Type B pancreatic cell (in vitro differentiated cells): Measurements from ENCODE around the gene KIRREL3. TPM values are rescaled to one million over a fixed set of nuclear protein-coding genes. Genes with fewer than 3 reads are reported as not detected.

Experiments used
- DNase-seq: peaks from one replicate; pipeline ENCODE4 v3.0.0; 2021; ENCODE audit warnings: mixed read lengths; ENCODE audit not compliant: unreplicated experiment; ENCODE audit errors: extremely low spot score
- H3K27ac Mint-ChIP-seq: 2 replicates; pipeline ENCODE4 v1.8.0; 2021; ENCODE audit warnings: mild to moderate bottlenecking, mixed read lengths
- H3K27me3 Mint-ChIP-seq: 2 replicates; pipeline ENCODE4 v1.8.0; 2021; ENCODE audit warnings: mixed read lengths
- H3K36me3 Mint-ChIP-seq: 2 replicates; pipeline ENCODE4 v1.8.0; 2021; ENCODE audit warnings: mixed read lengths
- H3K4me1 Mint-ChIP-seq: one replicate; pipeline ENCODE4 v1.8.0; 2021; ENCODE audit warnings: mixed read lengths; ENCODE audit not compliant: unreplicated experiment
- H3K4me3 Mint-ChIP-seq: 2 replicates; pipeline ENCODE4 v1.8.0; 2021; ENCODE audit warnings: mild to moderate bottlenecking, mixed read lengths
- H3K9me3 Mint-ChIP-seq: 2 replicates; pipeline ENCODE4 v1.8.0; 2021; ENCODE audit warnings: mixed read lengths
- total RNA-seq: library from RNA; stranded (reverse); gene quantifications from 2 replicates; pipeline ENCODE4 v1.2.1, GENCODE V29; 2021; ENCODE audit warnings: low replicate concordance
- TF ChIP-seq, protein P1 (sequence below): fragments of 200-600 bp; sonication (generic); conservative IDR thresholded peaks from 2 replicates; pipeline ENCODE4 v1.5.0; 2021; ENCODE audit warnings: antibody characterized with exemption, mild to moderate bottlenecking

The KIRREL3 gene
- total RNA-seq, 1 donor from 2014 or later = 4.1 TPM

DNA sequence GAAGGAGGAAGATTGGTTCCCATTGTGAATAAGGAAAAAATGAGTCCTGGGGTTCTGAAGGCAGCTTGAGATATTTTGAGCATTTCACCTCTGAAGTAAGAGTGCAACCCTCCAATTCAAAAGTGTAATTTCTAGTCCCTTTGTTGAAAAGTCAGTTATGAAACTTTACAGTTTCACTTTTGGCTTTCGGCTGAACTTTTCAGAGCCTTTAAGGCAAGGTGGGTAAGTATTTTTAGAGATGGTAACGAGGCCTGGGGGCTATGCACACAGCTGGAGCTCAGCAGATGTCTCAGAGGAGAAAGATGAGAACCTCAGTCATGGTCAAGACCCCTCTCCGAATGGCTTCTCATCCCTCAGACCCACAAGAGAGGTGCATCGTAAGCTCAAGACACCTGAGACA is 267.6 kb downstream of the KIRREL3 start:
- peaks cover 25% of the 10 kb centered on the region for H3K4me1 Mint-ChIP-seq
- H3K9me3 Mint-ChIP-seq = no peaks in the 10 kb centered on the region
- no peak overlapping the region for H3K4me3 Mint-ChIP-seq
- TF ChIP-seq, protein P1, sequence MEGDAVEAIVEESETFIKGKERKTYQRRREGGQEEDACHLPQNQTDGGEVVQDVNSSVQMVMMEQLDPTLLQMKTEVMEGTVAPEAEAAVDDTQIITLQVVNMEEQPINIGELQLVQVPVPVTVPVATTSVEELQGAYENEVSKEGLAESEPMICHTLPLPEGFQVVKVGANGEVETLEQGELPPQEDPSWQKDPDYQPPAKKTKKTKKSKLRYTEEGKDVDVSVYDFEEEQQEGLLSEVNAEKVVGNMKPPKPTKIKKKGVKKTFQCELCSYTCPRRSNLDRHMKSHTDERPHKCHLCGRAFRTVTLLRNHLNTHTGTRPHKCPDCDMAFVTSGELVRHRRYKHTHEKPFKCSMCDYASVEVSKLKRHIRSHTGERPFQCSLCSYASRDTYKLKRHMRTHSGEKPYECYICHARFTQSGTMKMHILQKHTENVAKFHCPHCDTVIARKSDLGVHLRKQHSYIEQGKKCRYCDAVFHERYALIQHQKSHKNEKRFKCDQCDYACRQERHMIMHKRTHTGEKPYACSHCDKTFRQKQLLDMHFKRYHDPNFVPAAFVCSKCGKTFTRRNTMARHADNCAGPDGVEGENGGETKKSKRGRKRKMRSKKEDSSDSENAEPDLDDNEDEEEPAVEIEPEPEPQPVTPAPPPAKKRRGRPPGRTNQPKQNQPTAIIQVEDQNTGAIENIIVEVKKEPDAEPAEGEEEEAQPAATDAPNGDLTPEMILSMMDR = no peak
- H3K27me3 Mint-ChIP-seq = peaks cover 9% of the 10 kb centered on the region
- H3K36me3 Mint-ChIP-seq = no peaks in the 10 kb centered on the region
- no peak overlapping the region for H3K27ac Mint-ChIP-seq
- no peak for DNase-seq

DNA sequence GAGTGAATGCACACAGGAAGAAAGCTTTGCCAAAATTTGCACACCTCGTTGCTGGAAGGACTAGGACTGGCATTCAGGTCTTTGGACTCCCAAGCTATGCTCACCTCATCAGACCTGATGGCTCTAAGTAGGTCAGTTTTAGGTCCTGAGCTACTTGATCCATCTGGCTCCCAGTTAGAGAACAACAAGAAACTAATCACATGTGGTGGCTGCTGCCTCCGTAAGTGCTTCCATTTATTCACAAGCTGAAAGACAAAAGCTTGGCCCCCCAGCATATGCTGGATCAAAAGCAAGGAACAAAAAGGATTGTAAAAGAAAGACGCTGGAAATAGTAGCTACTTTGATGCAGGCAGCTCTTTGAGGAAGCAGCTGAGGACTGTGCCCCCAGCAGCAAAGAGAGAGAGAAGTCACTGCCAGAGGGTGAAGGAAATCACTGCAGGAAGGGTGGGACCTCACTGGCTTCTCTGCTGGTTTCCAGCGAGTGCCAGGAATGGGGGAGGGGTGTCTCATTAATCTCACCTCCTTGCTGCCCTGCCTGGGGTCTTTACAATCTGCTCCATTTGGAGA is 268.9 kb downstream of the KIRREL3 start:
- Mint-ChIP-seq H3K27me3 (peaks cover 11% of the 10 kb centered on the region), H3K36me3 (no peaks in the 10 kb centered on the region), H3K4me3 (no peak overlapping the region), H3K27ac (no peak overlapping the region), H3K4me1 (peaks cover 25% of the 10 kb centered on the region), H3K9me3 (no peaks in the 10 kb centered on the region)
- no peak for DNase-seq
- TF ChIP-seq, protein P1 = no peak

DNA sequence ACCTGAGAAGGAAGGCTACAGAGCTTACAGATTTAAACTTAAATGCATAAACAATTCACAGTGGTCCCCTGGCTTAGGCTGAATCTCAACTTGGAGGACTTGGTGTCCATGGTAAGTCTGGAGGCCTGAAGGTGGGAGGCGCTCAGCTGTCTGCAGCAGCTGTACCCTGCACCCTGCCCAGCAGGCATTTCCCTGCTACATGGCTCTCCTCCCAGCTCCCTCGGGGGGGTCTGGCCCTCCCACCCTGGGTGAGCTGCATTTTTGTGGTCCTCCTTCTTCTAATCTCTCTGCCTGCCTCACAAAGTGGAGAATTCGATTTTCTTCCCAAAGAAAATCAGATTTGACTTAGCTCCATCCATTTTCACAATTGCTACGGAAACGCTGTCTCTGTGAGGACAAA is 273.2 kb downstream of the KIRREL3 start:
- H3K36me3 Mint-ChIP-seq = no peaks in the 10 kb centered on the region
- H3K9me3 Mint-ChIP-seq = no peaks in the 10 kb centered on the region
- H3K4me1 Mint-ChIP-seq = peaks cover 8% of the 10 kb centered on the region
- peaks cover 15% of the 10 kb centered on the region for H3K27me3 Mint-ChIP-seq
- no peak overlapping the region for H3K27ac Mint-ChIP-seq
- no peak for DNase-seq
- H3K4me3 Mint-ChIP-seq = no peak overlapping the region
- TF ChIP-seq, protein P1 = no peak

DNA sequence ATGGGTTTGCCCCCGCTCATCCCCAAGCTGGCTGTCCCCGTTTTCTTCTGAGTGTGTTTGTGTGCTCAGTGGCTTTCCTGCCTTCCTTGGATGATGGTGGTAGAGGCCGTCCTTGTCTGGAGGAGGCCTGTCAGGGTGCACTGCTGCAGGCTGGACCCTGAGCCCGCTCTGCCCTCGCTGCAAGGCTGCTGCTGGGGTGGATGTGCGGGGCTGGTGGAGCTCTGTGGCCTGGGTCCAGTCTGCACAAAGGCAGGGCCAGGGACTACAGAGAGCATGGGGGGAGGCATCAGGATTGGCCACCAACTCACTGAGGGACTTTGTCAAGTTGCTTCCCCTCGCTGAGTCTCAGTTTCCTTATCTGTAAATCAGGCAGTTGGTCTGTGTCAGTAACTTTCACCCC is 275.0 kb downstream of the KIRREL3 start:
- Mint-ChIP-seq H3K4me1 (peaks cover 4% of the 10 kb centered on the region), H3K36me3 (no peaks in the 10 kb centered on the region), H3K27me3 (peaks cover 15% of the 10 kb centered on the region), H3K4me3 (no peak overlapping the region), H3K9me3 (no peaks in the 10 kb centered on the region), H3K27ac (no peak overlapping the region)
- no peak for DNase-seq
- TF ChIP-seq, protein P1 = no peak

DNA sequence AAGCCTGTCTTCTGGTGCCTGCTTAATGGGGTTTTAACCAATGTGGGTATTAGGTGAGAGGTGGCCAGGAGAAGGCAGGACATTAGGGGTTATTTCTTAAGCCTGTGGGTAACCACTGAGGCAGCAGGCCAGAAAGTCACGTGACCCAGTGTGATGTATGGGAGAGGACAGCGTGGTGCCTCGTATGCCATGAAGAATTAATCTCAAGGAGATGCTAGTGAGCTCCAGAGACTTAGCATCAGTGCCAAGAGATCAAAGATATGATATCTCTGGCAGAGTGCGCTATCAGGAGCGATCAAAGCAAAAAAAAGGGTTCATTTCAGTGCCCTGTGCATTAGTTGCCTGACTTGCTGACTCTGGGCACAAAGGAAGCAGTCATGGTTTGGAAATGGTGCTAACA is 275.5 kb downstream of the KIRREL3 start:
- TF ChIP-seq, protein P1 = no peak
- no peak for DNase-seq
- Mint-ChIP-seq H3K27me3 (peaks cover 16% of the 10 kb centered on the region), H3K4me1 (peaks cover 5% of the 10 kb centered on the region), H3K36me3 (no peaks in the 10 kb centered on the region), H3K27ac (no peak overlapping the region), H3K4me3 (no peak overlapping the region), H3K9me3 (no peaks in the 10 kb centered on the region)

DNA sequence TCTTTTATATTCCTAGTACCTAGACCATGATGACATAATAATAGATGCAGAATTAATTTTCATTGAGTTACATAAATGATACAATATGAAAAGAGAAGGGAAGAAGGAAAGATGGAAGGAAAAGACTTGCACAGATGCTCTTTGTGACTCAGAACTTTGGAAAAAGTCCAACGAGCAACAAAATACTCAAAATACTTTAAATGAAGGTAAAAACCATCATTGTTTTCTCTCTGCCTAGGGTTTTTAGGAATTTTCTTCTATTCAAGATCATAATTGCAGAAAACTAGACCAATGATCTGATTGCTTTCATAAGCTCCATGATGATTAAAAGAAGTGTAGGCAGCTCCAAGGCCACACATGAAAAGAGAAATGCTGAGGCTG is 276.9 kb downstream of the KIRREL3 start:
- H3K36me3 Mint-ChIP-seq = no peaks in the 10 kb centered on the region
- DNase-seq = no peak
- TF ChIP-seq, protein P1 = no peak
- H3K4me3 Mint-ChIP-seq = no peak overlapping the region
- H3K4me1 Mint-ChIP-seq = peaks cover 5% of the 10 kb centered on the region
- peaks cover 18% of the 10 kb centered on the region for H3K27me3 Mint-ChIP-seq
- no peaks in the 10 kb centered on the region for H3K9me3 Mint-ChIP-seq
- no peak overlapping the region for H3K27ac Mint-ChIP-seq
